Stomach (tissue), 4 donors: ENCODE results near the gene TFCP2L1.

Experiments used
- POLR2AphosphoS5 ChIP-seq, 3 donors: sonication (generic); formaldehyde crosslinking; IDR thresholded peaks; one replicate each; pipeline ENCODE4 v1.6.1; 2016; ENCODE audit warnings: antibody characterized with exemption in 3 of 3
- TF ChIP-seq, protein P1 (sequence below), 7 experiments: fragments of 450-650 bp in 4 of 7; fragments of 200-600 bp in 3 of 7; sonication (generic) in 3 of 7; IDR thresholded peaks; one replicate each; pipeline ENCODE4 v1.5.1; 2016 to 2019; ENCODE audit warnings: antibody characterized with exemption in 7 of 7, control low read depth in 2 of 7, mild to moderate bottlenecking in 1 of 7

DNA sequence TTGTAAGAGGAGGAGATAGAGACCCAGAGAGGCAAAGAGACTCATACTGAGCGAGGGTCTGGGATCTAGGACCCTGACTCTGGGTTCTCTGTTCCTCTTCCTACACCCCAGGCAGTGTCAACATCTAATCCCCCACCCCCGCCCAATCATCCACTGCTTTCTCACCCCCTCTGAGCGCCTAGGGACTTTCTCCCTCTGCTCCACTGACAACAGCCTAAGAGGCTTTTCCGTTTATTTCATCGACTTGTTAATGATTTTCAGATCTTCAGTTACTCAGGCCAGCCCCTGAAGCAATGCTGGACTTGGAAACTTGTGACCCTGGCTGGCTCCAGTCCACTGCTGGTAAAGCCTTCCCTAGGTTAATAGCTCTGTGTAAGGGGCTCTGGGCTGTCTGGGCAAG is 65.1 kb downstream of the TFCP2L1 start:
- TF ChIP-seq, protein P1, sequence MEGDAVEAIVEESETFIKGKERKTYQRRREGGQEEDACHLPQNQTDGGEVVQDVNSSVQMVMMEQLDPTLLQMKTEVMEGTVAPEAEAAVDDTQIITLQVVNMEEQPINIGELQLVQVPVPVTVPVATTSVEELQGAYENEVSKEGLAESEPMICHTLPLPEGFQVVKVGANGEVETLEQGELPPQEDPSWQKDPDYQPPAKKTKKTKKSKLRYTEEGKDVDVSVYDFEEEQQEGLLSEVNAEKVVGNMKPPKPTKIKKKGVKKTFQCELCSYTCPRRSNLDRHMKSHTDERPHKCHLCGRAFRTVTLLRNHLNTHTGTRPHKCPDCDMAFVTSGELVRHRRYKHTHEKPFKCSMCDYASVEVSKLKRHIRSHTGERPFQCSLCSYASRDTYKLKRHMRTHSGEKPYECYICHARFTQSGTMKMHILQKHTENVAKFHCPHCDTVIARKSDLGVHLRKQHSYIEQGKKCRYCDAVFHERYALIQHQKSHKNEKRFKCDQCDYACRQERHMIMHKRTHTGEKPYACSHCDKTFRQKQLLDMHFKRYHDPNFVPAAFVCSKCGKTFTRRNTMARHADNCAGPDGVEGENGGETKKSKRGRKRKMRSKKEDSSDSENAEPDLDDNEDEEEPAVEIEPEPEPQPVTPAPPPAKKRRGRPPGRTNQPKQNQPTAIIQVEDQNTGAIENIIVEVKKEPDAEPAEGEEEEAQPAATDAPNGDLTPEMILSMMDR (IDR thresholded peaks at IDR 0.05) = no peak
- no peak for TF ChIP-seq POLR2AphosphoS5 (IDR thresholded peaks at IDR 0.05)
